GM04503 (cell line): ENCODE data around the gene VASN.

ENCODE experiments used
- DNase-seq: peaks from one replicate; pipeline ENCODE4 v3.0.0-alpha.2; 2012; ENCODE audit warnings: low read depth

The VASN gene

DNA sequence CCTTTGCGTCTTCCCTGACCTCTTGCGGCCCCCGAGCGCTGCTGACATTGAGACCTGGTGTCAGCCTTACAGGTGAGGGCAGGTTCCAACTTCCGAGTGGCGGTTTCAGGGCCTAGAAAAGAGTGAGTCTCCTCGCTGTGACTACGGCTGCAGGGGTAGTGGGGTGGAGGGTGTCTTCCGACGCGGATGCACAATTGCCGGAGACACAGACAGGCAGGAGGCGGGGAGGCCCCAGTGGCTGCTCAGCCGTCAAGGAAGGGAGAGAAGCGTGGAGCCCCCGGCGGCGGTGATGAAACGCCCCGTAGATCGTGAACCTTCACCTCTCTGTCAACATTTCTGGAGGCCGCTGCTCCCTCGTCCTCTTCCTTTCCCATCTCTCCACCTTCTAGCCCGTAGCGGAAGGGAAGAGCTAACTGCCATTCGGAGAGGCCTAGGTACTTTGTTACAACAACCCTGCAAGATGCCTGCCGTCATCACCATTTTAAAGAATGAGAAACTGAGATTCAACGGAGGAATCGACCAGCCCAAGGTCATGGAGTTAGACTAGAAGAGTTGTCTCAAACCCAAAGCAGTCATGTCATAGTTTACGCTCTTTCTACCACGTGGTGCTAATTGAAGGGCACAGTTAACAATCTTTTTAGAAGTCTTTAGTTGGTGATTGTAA lies 54.5 kb downstream of the VASN start:
- DNase-seq = no peak

DNA sequence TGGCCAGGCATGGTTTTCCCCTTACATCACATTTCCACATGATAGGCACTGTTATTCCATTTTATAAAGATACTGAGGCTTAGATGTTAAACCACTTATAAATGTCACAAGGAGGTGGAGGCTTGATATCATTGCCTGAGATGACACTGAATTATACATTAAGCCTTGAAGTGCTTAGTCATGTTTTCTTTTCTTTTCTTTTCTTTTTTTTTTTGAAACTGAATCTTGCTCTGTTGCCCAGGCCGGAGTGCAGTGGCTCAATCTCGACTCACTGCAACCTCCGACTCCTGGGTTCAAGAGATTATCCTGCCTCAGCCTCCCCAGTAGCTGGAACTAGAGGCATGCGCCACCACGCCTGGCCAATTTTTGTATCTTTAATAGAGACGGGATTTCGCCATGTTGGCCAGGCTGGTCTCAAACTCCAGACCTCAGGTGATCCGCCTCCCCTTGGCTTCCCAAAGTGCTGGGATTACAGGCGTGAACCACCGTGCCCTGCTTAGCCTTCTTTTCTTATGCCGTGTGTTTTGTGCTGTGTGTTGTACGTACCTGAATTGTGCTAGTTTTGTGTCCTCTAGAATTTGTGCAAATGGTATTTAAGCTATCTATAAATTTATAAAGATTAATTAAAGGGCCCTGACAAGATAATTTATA lies 55.2 kb downstream of the VASN start:
- DNase-seq = no peak

DNA sequence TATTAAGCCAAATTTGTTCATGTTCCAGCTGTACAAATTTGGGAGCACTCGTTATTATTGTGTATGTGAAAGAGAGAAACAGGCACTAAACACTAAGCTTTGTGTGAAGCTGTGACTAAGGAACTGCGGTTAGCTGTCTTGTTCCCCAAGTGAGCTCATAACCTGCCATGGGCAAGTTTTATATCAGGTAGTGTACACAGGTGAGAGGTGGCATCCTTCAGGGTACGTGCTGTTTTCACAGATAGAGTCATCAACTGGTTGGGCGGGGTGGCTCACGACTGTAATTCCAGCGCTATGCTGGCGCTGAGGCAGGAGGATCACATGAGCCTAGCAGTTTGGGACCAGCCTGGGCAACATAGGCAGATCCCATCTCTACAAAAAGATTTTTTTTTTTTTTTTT lies 56.9 kb downstream of the VASN start:
- DNase-seq = no peak

DNA sequence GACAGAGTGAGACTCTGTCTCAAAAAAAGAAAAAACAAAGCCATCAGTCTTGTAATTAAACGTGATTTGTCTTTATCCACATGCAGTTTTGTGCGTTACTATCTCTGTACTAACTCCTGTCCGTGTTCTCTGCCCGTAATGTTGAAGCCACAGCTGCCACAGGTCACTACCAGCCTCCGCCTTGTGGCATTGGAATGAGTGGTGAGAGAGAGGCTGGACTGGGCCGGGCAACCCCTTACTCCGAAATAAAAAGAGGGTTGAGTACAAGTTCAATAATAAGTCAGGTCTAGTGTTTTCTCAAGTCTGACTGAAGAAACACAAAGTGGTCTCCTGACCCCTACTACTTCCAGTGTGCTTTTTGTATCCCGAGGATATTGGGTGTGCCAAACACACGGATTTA lies 59.4 kb downstream of the VASN start:
- no peak for DNase-seq
